ENCODE results near the gene LDOC1.
"Not testable (repeated sequence)": the region's sequence is repeated elsewhere in the genome, so short reads cannot be mapped to it uniquely, and the experiment has no call there.

LDOC1 gene

DNA sequence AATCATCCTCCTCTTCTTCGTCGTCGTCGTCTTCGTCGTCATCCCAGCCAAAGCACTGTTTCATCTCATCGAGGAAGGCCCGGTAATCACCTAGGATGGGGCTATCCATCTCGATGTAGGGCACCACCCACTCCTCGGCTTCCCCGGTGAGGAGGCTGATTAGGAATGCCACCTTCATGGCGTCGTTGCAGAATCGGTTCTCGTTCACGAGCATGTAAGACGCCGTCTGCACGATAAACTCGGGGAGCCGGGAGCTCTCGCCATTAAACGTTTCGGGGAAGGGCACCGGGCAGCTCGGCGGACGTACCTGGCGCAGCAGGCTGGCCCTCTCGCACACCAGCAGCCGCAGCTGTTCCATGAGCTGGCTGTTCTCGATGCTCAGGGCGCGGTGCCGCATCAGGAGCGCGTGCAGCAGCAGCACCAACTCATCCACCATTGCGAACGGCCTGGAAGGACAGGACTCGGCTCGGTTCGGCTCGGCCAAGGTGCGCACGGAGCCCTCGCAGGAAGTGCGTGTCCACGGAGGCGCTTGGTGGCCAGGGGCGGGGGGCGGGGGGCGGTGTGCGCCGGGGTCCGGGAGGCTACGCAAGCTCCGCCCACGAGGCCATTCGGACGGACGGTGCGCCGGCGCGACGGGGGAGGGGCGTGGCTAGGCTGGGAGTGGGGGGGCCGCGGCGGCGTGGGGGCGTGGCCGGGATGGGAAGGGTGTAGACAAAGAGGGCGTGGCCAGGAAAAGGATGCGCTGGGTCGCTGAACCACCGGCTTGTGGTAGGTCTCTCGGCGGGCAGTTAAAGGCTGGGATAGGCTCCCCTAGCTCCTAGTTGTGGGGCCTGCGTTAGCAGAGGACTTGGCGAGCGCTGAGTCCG lies at the start of gene LDOC1:
Gene LDOC1, minus strand, starts transcription at position 544 of the 866 bp plus-strand sequence. Its CDS starts 108 bp downstream, at position 436.
- peak; percentile 55 for DNase-seq
- in situ Hi-C loops (cut with MboI; ENCODE audit: low pct_unique_long_range_greater_than_20kb, low sequenced_read_pairs): no loop called here

- DNase-seq: no peak
- in situ Hi-C loops (cut with MboI; ENCODE audit: low pct_unique_long_range_greater_than_20kb, low sequenced_read_pairs): no loop called here
Measured at GRCh38 chrX:141221611-141222010, 44.7 kb upstream of the LDOC1 start.

DNA sequence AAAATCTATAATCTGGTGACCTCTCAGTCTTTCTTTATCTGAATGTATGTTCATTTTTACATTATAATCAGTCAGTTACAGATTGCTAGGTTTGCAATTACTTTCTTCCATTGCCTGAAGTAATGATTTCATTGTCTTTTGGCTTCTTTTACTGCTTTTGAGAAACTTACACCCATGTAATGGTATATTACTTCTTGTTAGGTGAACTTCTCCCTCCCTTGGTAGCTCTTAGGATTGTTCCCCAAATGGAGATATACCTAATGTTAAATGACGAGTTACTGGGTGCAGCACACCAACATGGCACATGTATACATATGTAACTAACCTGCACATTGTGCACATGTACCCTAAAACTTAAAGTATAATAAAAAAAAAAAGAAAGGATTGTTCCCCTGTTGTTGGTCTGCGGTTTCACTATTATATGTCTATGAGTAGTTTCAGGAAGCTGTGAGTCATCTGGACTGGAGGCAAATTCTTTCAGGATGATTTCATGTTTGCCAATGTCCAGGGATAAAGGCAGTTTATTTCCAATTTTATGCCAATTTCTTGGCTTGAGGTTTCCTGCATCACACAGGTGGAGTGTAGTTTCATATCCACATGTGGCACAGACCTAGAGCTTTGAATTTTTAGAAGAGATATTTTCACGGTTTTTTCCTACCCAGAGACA lies 43.5 kb upstream of the LDOC1 start:
- no peak for DNase-seq
- in situ Hi-C loops (cut with MboI; ENCODE audit: low pct_unique_long_range_greater_than_20kb, low sequenced_read_pairs): no loop called here

DNA sequence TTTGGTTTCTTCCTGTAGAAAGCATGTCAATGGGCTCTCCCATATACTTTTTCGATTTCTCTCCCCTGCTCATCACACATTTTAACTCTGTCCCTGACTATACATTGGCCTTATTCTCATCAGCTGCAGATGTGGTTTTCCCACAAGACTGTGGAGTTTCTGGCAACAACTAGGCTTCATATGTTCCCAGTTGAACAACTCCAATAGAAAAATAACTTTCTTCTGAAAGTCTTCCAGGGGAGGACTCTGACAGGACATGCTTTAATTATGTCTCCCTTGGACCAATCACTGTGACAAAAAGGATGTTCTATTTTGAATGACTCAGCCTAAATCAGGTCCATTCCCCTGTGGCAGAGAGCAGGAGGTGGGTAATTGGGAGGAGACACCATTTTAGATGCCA lies 37.3 kb upstream of the LDOC1 start:
- no peak for DNase-seq
- in situ Hi-C loops (cut with MboI; ENCODE audit: low pct_unique_long_range_greater_than_20kb, low sequenced_read_pairs): no loop called here

GRCh38 chrX:141201962-141202361 lies 25.0 kb upstream of the LDOC1 start:
- DNase-seq: no peak
- in situ Hi-C loops (cut with MboI; ENCODE audit: low pct_unique_long_range_greater_than_20kb, low sequenced_read_pairs): no loop called here

- DNase-seq; in situ Hi-C loops (cut with MboI; ENCODE audit: low pct_unique_long_range_greater_than_20kb, low sequenced_read_pairs): not testable (repeated sequence)
Measured at GRCh38 chrX:141188573-141188972, 11.6 kb upstream of the LDOC1 start.

DNA sequence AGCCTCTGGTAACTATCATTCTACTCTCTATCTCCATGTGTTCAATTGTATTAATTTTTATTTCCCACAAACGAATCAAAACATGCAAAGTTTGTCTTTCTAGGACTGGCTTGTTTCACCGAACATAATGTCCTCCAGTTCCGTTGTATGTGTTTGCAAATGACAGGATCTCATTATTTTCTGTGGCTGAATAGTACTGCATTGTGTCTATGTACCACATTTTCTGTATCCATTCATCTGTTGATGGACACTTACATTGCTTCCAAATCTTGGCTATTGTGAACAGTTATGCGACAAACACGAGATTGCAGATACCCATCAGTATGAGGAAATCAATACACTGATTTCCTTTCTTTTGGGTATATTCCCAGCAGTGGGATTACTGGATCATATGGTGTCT lies 8.4 kb upstream of the LDOC1 start:
- in situ Hi-C loops (cut with MboI; ENCODE audit: low pct_unique_long_range_greater_than_20kb, low sequenced_read_pairs): no loop called here
- no peak for DNase-seq

GRCh38 chrX:141183000-141183399 lies 6.1 kb upstream of the LDOC1 start:
- in situ Hi-C loops (cut with MboI; ENCODE audit: low pct_unique_long_range_greater_than_20kb, low sequenced_read_pairs): no loop called here
- no peak for DNase-seq

DNA sequence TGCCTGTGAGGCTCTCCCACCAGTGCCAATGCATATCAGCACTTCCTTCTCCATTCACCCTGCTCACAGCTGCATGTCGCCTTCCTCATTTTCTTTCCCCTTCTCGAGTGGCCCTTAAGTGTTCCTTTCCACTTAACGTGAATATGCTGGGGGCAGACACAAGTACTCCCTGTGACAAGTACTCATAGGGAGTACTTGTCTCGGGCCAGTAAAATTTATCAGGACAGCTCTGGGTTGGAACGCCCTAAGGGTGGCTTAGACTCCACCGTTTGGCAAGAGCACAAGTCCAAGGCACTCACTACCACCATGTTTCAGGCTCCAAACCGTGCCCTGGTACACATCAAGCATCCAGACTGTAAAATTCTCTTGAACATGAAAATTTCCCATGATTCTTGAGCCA lies 3.9 kb upstream of the LDOC1 start:
- in situ Hi-C loops (cut with MboI; ENCODE audit: low pct_unique_long_range_greater_than_20kb, low sequenced_read_pairs): no loop called here
- peak; percentile 11 for DNase-seq

GRCh38 chrX:141175786-141176185 lies 1.1 kb downstream of the LDOC1 start:
- DNase-seq: no peak
- in situ Hi-C loops (cut with MboI; ENCODE audit: low pct_unique_long_range_greater_than_20kb, low sequenced_read_pairs): no loop called here

GRCh38 chrX:141164406-141164805 lies 12.5 kb downstream of the LDOC1 start:
- DNase-seq: no peak
- in situ Hi-C loops (cut with MboI; ENCODE audit: low pct_unique_long_range_greater_than_20kb, low sequenced_read_pairs): no loop called here

GRCh38 chrX:141158084-141158483 lies 18.8 kb downstream of the LDOC1 start:
- in situ Hi-C loops (cut with MboI; ENCODE audit: low pct_unique_long_range_greater_than_20kb, low sequenced_read_pairs): no loop called here
- no peak for DNase-seq

DNA sequence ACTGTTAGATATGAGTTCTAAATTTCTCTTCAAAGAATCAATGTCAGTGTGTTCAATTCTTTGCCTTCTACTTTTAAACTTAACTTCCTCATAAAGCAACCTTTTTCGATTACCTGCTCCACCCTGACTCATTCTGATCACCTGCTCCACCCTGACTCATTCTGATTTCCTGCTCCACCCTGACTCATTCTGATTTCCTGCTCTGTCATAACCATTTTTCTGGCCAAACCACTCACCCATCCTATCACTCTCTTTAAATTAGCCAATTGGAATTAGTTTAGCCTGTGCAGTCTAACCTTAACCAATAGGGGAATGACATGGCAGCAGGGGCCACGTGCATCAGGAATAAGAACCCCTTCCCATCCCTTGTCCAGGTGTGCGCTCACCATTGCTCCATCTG lies 21.7 kb downstream of the LDOC1 start:
- DNase-seq; in situ Hi-C loops (cut with MboI; ENCODE audit: low pct_unique_long_range_greater_than_20kb, low sequenced_read_pairs): not testable (repeated sequence)

- DNase-seq: no peak
- in situ Hi-C loops (cut with MboI; ENCODE audit: low pct_unique_long_range_greater_than_20kb, low sequenced_read_pairs): no loop called here
Measured at GRCh38 chrX:141142946-141143345, 34.0 kb downstream of the LDOC1 start.

- DNase-seq: no peak
- in situ Hi-C loops (cut with MboI; ENCODE audit: low pct_unique_long_range_greater_than_20kb, low sequenced_read_pairs): no loop called here
Measured at GRCh38 chrX:141133272-141133671, 43.7 kb downstream of the LDOC1 start.

- in situ Hi-C loops (cut with MboI; ENCODE audit: low pct_unique_long_range_greater_than_20kb, low sequenced_read_pairs): no loop called here
- DNase-seq: no peak
Measured at GRCh38 chrX:141127146-141127545, 49.8 kb downstream of the LDOC1 start.

Data from KBM-7 (cell line).